Activated T-cell treated with anti-CD3 and anti-CD28 coated beads, Interleukin-2, amount 50 U/mL, for 48 hours (primary cell): ENCODE data around the gene DOCK1.

Source experiments
- DNase-seq, 2 experiments: peaks; one replicate each; pipeline ENCODE4 v3.0.0-alpha.2; 2020

Gene DOCK1

DNA sequence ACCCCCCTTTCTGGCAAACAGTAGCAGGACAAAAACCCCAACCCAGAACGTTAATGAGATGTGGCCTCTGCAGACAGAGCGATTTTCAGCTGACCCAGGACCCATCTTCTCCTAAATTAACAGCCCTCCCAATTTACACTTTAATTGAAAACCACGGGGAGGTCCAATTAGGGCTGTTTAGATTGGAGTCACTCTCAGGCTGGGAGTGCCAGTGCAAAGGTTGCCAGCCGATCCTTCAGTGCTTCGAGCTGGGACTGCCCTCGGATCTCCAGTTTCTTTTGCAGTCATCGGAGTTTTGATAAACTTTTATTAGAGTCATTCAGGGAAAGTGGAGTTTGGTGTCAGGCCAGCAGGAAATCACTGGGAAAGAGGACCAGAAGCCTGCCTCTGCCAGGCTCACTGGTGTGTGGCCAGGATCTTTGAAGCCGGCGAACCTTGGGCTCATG lies 108.0 kb downstream of the DOCK1 start:
- no peak for DNase-seq

DNA sequence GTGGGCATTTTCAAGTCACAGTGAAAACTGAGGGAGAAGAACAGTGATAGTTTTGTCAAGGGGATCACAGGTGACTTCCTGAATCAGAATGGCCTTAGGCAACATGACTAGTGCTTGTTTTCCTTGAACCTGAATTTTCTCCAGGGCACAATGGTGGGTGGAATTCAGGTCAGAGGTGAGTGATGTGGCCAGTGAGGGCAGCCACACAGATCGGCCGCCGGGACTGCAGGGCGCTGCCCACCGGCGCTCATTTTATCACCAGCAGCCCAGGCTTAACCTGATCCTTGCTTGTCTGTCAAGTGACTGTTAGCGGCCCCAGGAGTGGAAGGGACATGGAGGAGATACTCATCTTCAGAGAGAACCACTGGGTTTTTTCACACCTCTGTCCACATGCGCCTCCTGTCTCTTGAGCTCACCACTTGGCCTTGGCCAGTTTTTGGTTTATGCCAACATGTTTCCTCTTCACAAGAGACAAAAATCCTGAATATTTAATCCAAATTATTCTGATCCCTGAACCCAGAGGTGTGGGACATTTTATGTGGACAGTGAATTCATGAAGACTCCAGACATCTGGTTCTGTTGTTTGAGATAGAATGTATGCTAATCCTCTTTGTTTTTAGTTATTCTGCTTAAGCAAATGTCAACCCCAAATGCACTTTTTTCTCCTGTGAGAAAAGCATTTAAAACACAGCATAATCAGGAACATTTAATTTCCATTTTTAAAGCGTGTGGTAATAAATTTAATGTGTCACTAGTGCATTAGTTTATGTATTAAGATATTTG lies 108.7 kb downstream of the DOCK1 start:
- DNase-seq = no peak

DNA sequence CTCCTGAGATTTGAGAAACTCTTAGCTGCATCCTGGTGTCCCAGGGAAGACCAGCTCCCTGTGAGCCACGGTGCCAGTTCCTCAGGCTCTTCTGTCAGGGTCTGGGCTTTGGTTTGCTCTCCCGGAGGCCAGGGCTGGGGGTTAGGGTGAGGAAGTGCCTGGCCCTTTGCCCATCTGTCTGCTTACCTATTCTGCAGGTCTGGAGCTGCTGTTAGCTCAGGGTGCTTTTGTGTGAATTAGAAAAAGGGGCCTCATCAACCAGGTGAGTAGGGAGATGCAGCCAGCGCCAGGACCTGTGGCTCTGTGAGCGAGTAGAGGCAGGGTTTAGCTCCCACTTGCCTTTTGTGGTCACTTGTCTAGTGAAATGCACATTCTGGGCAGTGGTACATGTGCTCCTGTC lies 109.4 kb downstream of the DOCK1 start:
- no peak for DNase-seq

DNA sequence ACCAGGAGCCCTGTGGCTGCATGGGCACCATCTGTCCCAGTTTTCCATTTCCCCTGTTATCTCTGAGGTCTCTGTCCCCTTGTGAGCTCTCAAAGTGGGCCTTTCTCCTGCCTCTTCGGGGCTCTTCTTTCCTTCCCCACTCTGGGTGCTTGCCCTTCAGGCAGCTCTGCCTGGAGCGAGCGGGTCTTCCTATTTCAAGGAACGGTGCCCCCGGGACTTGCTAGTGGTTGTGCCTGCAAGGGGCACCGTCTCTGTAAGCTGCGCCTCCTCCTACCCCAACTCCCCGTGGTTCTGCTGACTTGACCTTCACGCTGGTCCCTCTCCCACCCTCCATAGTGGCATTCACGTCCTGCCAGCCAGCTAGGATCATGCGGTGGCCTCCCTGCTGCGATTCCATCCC lies 110.1 kb downstream of the DOCK1 start:
- no peak for DNase-seq

DNA sequence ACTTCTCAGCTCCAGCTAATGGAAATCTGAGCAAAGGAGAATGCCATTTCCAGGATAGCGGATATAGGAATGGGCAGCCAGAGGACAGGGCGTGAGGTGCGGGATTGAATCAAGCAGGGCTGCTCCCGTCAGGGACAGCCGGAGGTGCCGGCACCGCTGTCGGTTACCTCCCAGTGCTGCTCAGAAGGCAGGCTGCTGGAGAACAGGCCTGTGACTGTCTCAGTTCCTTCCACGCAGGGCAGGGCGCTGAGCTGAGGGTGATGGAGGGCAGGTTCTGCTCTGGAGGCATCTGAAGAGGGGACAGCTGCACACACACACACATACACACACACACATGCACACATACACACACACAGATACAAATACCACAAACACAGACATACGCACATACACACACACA lies 111.1 kb downstream of the DOCK1 start:
- no peak for DNase-seq

DNA sequence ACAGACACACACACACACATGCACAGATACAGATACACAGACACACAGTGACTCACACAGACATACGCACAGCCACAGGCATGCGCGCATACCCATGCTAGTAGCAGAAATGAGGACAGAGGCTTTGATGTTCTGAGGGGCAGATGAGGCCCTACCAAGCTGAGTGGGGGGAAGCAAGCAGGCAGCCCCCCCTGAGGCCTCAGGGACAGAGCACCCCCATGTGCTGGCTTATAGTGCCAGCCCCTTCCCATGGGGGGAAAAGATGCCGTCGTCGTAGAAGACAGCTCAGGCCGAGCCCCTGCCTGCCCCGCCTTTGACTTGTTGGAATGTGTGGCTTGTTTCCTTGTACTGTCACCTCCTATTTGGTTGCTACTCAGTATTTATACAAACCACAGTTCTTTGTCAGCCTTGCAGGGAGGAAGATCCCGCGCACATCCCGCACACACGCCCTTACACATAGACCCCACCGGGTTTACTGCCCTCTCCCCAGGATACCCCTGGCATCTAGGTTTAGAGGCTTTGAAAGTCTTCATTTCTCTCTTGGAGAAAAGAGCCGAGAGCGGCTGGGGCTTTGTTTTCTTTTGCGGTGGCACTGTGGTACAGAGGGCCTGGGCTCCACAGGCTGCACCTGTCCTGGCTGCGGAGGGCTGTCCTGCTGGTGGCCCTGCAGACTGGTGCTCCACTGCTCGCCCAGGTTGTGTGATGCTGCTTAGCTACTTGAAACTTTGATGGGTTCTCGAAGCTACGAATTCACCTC lies 112.5 kb downstream of the DOCK1 start:
- no peak for DNase-seq

GRCh38 chr10:127018298-127018650 lies 113.0 kb downstream of the DOCK1 start:
- DNase-seq = no peak

DNA sequence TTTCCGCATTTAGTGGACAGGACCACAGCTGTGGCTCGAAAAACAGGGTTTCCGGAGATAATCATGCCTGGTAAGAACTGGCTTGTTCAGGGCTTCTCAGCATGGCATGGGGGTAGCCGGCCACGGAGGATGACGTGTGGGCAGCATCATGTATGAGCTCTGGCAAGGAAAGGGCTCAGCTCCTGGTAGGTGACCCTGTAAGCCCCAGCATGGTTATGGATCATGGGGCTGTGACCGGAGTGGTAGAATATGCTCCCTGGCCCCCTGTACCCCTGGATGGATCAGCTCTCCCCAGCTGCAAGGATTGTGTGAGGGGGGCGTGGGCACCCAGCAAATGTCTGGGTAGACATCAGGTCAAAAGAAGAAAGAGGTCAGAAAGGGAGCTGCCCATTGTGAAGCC lies 113.5 kb downstream of the DOCK1 start:
- no peak for DNase-seq

- DNase-seq = no peak
Observed at GRCh38 chr10:127020260-127020659, 115.0 kb downstream of the DOCK1 start.

- DNase-seq = no peak
Observed at GRCh38 chr10:127021801-127022200, 116.6 kb downstream of the DOCK1 start.

DNA sequence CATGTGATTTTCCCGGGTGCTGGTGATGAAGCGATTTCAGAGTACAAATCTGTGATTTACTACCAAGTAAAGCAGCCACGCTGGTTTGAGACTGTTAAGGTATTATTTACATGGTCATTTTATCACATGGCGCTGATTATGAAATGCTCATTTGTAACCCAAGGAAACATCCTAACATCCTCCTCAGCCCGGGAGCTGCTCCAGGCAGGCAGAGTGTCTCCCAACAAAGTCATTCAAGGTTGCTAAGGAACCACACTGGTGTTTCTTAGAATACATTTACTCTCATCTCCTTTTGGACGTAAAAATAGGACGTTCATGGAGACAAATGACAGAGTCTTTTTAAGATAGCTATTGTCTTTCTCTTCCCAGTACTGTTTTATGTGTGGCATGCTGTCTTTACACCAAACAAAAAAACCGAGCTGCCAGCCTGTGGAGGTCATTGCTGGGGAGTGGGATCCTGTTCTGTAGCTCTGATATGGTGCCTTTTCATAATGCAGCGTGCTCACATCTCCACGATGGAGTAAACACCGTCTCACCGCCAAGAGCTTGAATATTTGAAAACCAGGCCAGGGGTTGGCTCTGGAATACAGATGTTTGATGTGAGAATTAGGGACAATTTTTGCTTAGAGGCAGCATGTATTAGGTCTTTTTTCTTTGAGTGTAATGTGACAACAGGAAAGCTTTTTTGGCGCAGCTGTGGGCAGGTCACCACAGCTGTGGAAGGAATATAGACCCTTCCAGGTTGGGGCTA lies 119.6 kb downstream of the DOCK1 start:
- no peak for DNase-seq

GRCh38 chr10:127027786-127028185 lies 122.6 kb downstream of the DOCK1 start:
- no peak for DNase-seq

GRCh38 chr10:127028556-127028955 lies 123.3 kb downstream of the DOCK1 start:
- DNase-seq = no peak

DNA sequence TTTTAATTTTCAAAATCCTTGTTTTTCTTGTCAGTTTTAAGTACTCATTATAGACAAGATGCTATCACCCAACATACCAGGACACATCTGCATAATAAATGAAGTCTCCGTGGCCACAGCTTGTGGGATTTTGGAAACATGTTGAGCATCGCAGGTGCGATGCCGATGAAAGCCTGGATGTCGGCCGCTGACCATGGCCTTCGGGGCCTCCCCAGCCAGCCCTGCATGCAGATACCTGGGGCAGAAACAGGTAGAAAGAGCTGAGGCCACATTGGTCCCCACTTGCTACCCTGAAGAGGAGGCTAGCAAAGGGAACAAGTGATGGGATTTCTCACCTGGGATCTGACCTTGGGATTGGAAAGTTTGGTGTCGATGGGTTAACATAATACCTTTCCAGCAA lies 123.8 kb downstream of the DOCK1 start:
- no peak for DNase-seq

DNA sequence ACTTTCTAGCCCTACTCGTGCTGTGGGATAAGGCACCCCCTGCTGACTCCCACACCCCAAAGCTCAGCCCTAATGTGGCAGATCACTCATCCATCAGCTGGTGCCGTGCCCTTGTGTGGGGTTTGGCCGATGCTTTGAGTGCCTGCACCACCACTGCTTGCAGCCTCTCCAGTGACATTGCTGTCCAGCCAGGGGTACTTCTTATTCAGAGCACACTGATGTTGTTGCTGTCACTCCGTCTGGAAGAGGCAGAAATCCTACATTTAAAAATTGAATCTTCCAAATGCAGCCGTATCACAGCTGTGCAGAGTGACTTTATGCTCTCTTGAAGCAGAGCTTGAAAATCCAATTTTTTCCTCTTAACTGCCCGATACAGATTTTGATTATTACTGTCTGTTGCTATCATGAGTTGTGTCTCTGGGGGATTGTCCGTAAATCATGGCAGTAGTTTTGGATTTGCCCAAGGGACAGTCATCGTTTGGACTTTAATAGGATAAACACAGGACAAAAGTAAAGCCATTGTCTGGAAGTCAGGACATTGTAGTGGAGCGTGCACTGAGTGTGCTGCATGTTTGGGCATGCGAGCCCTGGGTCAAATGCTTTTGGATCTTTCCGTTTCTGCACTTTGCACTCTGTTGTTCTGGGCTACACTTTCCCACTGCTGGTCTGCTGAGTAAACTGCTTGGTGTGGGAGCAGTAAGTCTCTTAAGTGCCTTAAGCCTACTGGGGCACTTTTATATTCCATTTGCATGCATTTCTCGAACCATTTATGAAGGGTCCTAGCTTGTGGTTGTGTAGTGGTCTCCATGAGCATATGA lies 128.2 kb downstream of the DOCK1 start:
- DNase-seq = no peak

- no peak for DNase-seq
Observed at GRCh38 chr10:127034034-127034633, 128.9 kb downstream of the DOCK1 start.

- no peak for DNase-seq
Observed at GRCh38 chr10:127034790-127035189, 129.6 kb downstream of the DOCK1 start.

- DNase-seq = no peak
Observed at GRCh38 chr10:127035827-127036226, 130.6 kb downstream of the DOCK1 start.

- DNase-seq = no peak
Observed at GRCh38 chr10:127036987-127037386, 131.8 kb downstream of the DOCK1 start.

GRCh38 chr10:127039435-127039834 lies 134.2 kb downstream of the DOCK1 start:
- DNase-seq = no peak

DNA sequence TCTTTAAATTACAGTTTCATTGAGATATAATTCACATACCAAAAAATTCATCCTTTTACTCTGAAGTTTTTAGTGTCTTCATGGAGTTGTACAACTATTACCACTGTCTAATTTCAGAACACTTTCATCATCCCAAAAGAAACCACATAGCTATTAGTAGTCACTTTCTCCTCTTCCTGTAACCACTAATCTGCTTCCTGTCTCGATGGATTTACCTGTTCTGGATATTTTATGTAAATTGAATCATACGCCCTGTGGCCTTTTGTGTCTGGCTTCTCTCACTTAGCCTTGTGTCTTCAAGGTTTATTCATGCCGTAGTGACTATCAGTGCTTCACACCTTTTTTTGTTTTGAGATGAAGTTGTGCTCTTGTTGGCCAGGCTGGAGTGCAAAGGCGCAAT lies 135.5 kb downstream of the DOCK1 start:
- no peak for DNase-seq

GRCh38 chr10:127041552-127041951 lies 136.3 kb downstream of the DOCK1 start:
- no peak for DNase-seq
